ENCODE measurements around the gene NUCKS1. TPM values are rescaled to one million over a fixed set of nuclear protein-coding genes. Genes with fewer than 3 reads are reported as not detected.

Gene NUCKS1
- total RNA-seq, 1 experiment from 2014 or later, result 276 TPM

GRCh38 chr1:205783433-205783795, 33.4 kb upstream of the NUCKS1 start:
- Mint-ChIP-seq H3K9me3 (ENCODE audit: low read depth, unreplicated experiment) (no peaks in the 10 kb centered on the region), H3K27ac (ENCODE audit: unreplicated experiment) (no peak overlapping the region), H3K4me1 (ENCODE audit: low read depth, unreplicated experiment) (no peaks in the 10 kb centered on the region), H3K27me3 (ENCODE audit: unreplicated experiment) (no peaks in the 10 kb centered on the region), H3K4me3 (ENCODE audit: low read depth, unreplicated experiment) (no peak overlapping the region), H3K36me3 (ENCODE audit: insufficient read depth, unreplicated experiment) (no peaks in the 10 kb centered on the region)
- DNase-seq, result no peak
- intact Hi-C loops (cut with micrococcal nuclease; ENCODE audit: unreplicated experiment), result no loop called here
- no TSS peak for BruUV-seq (replicated peaks)
- TF ChIP-seq, protein P1, sequence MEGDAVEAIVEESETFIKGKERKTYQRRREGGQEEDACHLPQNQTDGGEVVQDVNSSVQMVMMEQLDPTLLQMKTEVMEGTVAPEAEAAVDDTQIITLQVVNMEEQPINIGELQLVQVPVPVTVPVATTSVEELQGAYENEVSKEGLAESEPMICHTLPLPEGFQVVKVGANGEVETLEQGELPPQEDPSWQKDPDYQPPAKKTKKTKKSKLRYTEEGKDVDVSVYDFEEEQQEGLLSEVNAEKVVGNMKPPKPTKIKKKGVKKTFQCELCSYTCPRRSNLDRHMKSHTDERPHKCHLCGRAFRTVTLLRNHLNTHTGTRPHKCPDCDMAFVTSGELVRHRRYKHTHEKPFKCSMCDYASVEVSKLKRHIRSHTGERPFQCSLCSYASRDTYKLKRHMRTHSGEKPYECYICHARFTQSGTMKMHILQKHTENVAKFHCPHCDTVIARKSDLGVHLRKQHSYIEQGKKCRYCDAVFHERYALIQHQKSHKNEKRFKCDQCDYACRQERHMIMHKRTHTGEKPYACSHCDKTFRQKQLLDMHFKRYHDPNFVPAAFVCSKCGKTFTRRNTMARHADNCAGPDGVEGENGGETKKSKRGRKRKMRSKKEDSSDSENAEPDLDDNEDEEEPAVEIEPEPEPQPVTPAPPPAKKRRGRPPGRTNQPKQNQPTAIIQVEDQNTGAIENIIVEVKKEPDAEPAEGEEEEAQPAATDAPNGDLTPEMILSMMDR (IDR thresholded peaks at IDR 0.05; ENCODE audit: unreplicated experiment), result no peak
- CTCF ChIA-PET, result interaction anchor here (0.5 kb wide), 1 partner anchor 1497 kb away, joined by 5 read pairs; no protein-coding TSS in a partner anchor

DNA sequence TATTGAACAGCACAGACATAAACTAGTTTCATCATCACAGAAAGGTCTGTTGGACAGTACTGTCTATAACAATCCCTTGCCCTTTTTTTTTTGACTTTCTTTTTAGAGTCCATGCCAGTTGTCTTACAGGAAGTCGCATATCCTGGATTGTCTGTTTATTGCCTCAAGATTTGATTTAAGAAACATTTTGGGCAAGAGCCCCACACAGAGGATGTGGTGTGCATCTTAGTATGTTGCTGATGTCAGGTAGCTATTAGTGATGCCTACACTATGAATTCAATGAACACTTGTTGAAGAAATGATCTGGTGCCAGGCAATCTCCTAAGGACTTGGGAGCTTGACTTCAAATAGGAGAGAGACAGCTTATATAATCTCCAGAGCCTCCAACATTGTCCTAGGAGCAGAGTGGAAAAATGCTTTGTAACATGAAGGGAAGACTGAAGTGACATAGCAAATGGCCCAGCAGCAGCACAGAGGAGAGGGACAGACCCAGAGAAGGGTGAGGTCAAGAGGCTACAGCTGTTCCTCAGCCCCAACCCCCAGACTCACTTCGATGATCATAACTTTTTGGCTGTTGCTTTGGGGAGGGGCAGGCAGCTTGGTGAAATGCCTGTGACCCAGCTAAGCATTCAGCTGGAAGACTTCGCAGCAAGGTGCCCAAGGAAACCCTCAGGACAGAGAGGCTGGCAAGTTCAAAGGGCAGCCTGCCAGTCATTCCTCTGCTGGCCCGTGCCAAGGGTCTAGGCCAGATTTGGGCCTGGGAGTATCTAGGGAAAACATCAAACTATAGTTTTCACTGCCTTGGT, 32.8 kb upstream of the NUCKS1 start:
- intact Hi-C loops (cut with micrococcal nuclease; ENCODE audit: unreplicated experiment), result no loop called here
- no peaks in the 10 kb centered on the region for H3K36me3 Mint-ChIP-seq (ENCODE audit: insufficient read depth, unreplicated experiment)
- CTCF ChIA-PET, result no interaction called here
- no peaks in the 10 kb centered on the region for H3K9me3 Mint-ChIP-seq (ENCODE audit: low read depth, unreplicated experiment)
- no TSS peak for BruUV-seq (replicated peaks)
- TF ChIP-seq, protein P1 (IDR thresholded peaks at IDR 0.05; ENCODE audit: unreplicated experiment), result no peak
- no peak for DNase-seq
- no peaks in the 10 kb centered on the region for H3K4me1 Mint-ChIP-seq (ENCODE audit: low read depth, unreplicated experiment)
- no peak overlapping the region for H3K4me3 Mint-ChIP-seq (ENCODE audit: low read depth, unreplicated experiment)
- no peaks in the 10 kb centered on the region for H3K27me3 Mint-ChIP-seq (ENCODE audit: unreplicated experiment)
- H3K27ac Mint-ChIP-seq (ENCODE audit: unreplicated experiment), result no peak overlapping the region

DNA sequence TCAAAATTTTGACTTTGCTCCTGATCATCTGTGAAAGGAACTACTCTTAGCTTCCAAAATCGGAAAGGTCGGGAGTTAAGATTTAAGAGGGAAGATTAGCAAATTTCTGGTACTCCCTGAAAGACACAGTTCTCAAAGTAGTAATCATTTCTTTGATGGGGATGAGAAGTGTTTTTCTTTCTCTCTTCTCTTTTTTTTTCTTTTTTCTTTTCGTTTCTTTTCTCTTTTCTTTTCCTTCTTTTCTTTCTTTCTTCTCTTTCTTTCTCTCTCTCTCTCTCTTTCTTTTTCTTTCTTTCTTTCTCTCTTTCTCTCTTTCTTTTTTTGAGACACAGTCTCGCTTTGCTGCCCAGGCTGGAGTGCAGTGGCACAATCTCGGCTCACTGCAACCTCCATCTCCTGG, 30.4 kb upstream of the NUCKS1 start:
- CTCF ChIA-PET, result no interaction called here
- no peaks in the 10 kb centered on the region for H3K27me3 Mint-ChIP-seq (ENCODE audit: unreplicated experiment)
- peaks cover 4% of the 10 kb centered on the region for H3K4me1 Mint-ChIP-seq (ENCODE audit: low read depth, unreplicated experiment)
- no peaks in the 10 kb centered on the region for H3K9me3 Mint-ChIP-seq (ENCODE audit: low read depth, unreplicated experiment)
- no peak overlapping the region for H3K4me3 Mint-ChIP-seq (ENCODE audit: low read depth, unreplicated experiment)
- intact Hi-C loops (cut with micrococcal nuclease; ENCODE audit: unreplicated experiment), result no loop called here
- TF ChIP-seq, protein P1 (IDR thresholded peaks at IDR 0.05; ENCODE audit: unreplicated experiment), result no peak
- H3K36me3 Mint-ChIP-seq (ENCODE audit: insufficient read depth, unreplicated experiment), result peaks cover 5% of the 10 kb centered on the region
- H3K27ac Mint-ChIP-seq (ENCODE audit: unreplicated experiment), result no peak overlapping the region
- no TSS peak for BruUV-seq (replicated peaks)
- no peak for DNase-seq

- H3K9me3 Mint-ChIP-seq (ENCODE audit: low read depth, unreplicated experiment), result no peaks in the 10 kb centered on the region
- H3K4me1 Mint-ChIP-seq (ENCODE audit: low read depth, unreplicated experiment), result peaks cover 6% of the 10 kb centered on the region
- intact Hi-C loops (cut with micrococcal nuclease; ENCODE audit: unreplicated experiment), result no loop called here
- H3K27me3 Mint-ChIP-seq (ENCODE audit: unreplicated experiment), result peaks cover 7% of the 10 kb centered on the region
- no peak for DNase-seq
- no TSS peak for BruUV-seq (replicated peaks)
- H3K4me3 Mint-ChIP-seq (ENCODE audit: low read depth, unreplicated experiment), result no peak overlapping the region
- CTCF ChIA-PET, result no interaction called here
- peaks cover 18% of the 10 kb centered on the region for H3K36me3 Mint-ChIP-seq (ENCODE audit: insufficient read depth, unreplicated experiment)
- TF ChIP-seq, protein P1 (IDR thresholded peaks at IDR 0.05; ENCODE audit: unreplicated experiment), result no peak
- no peak overlapping the region for H3K27ac Mint-ChIP-seq (ENCODE audit: unreplicated experiment)
Observed at GRCh38 chr1:205777994-205778393, 28.0 kb upstream of the NUCKS1 start.

All from Calu3 (cell line).